ENCODE measurements around the gene RNF215.

Gene RNF215

GRCh38 chr22:30336752-30337460 lies 50.3 kb downstream of the RNF215 start:
- TF ChIP-seq, protein P1, sequence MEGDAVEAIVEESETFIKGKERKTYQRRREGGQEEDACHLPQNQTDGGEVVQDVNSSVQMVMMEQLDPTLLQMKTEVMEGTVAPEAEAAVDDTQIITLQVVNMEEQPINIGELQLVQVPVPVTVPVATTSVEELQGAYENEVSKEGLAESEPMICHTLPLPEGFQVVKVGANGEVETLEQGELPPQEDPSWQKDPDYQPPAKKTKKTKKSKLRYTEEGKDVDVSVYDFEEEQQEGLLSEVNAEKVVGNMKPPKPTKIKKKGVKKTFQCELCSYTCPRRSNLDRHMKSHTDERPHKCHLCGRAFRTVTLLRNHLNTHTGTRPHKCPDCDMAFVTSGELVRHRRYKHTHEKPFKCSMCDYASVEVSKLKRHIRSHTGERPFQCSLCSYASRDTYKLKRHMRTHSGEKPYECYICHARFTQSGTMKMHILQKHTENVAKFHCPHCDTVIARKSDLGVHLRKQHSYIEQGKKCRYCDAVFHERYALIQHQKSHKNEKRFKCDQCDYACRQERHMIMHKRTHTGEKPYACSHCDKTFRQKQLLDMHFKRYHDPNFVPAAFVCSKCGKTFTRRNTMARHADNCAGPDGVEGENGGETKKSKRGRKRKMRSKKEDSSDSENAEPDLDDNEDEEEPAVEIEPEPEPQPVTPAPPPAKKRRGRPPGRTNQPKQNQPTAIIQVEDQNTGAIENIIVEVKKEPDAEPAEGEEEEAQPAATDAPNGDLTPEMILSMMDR (conservative IDR thresholded peaks at IDR 0.05; ENCODE audit: low read depth, low read length): no peak
- no peak for DNase-seq (ENCODE audit: low read depth)
- no peak overlapping the region for H3K4me3 ChIP-seq (ENCODE audit: low read length)

- H3K4me3 ChIP-seq (ENCODE audit: low read length): no peak overlapping the region
- no peak for DNase-seq (ENCODE audit: low read depth)
- TF ChIP-seq, protein P1 (conservative IDR thresholded peaks at IDR 0.05; ENCODE audit: low read depth, low read length): no peak
Measured at GRCh38 chr22:30335236-30335635, 52.0 kb downstream of the RNF215 start.

GRCh38 chr22:30334646-30335045 lies 52.6 kb downstream of the RNF215 start:
- no peak for DNase-seq (ENCODE audit: low read depth)
- no peak overlapping the region for H3K4me3 ChIP-seq (ENCODE audit: low read length)
- TF ChIP-seq, protein P1 (conservative IDR thresholded peaks at IDR 0.05; ENCODE audit: low read depth, low read length): no peak

- TF ChIP-seq, protein P1 (conservative IDR thresholded peaks at IDR 0.05; ENCODE audit: low read depth, low read length): no peak
- H3K4me3 ChIP-seq (ENCODE audit: low read length): no peak overlapping the region
- no peak for DNase-seq (ENCODE audit: low read depth)
Measured at GRCh38 chr22:30333707-30334087, 53.5 kb downstream of the RNF215 start.

- TF ChIP-seq, protein P1 (conservative IDR thresholded peaks at IDR 0.05; ENCODE audit: low read depth, low read length): no peak
- DNase-seq (ENCODE audit: low read depth): no peak
- H3K4me3 ChIP-seq (ENCODE audit: low read length): no peak overlapping the region
Measured at GRCh38 chr22:30332994-30333706, 54.1 kb downstream of the RNF215 start.

DNA sequence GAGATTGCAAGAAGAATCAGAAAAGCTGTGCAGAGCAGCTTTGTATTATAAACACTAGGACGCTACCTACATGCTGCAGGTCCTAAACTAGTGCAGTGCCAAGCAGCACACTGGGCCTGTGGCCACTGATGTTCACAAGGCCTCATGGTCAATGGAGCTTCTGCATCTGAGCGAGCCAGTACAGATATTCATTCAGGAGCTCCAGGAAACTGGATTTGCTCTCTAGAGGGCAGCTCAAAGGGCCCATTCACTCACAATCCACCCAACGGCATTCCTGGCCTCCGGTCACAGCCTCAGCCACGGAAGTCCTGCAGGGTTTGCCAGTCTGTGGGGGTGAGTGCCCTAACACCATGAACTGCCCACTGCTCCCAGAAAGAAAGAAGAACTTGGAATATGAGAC lies 54.7 kb downstream of the RNF215 start:
- TF ChIP-seq, protein P1 (conservative IDR thresholded peaks at IDR 0.05; ENCODE audit: low read depth, low read length): no peak
- no peak for DNase-seq (ENCODE audit: low read depth)
- no peak overlapping the region for H3K4me3 ChIP-seq (ENCODE audit: low read length)

Data from retinal pigment epithelial cell (primary cell).